ENCODE data around the gene C16orf90.

GRCh38 chr16:3472878-3473595 lies 22.3 kb downstream of the C16orf90 start:
- TF ChIP-seq CTCF (IDR thresholded peaks at IDR 0.05), result no peak
- no peak for TF ChIP-seq POLR2A (IDR thresholded peaks at IDR 0.05)

Measured in right lobe of liver (tissue), 4 donors.